ENCODE data around the gene AGBL4.

GRCh38 chr1:49864581-49864980 lies 159.2 kb downstream of the AGBL4 start:
- TF ChIP-seq CTCF (optimal IDR thresholded peaks at IDR 0.05 in 1 of 3, IDR thresholded peaks at IDR 0.05 in 1 of 3, conservative IDR thresholded peaks at IDR 0.05 in 1 of 3; ENCODE audit: extremely low read depth in 1 of 3, insufficient read depth in 2 of 3, low read length in 3 of 3) (no peak), EZH2 (IDR thresholded peaks at IDR 0.05; ENCODE audit: low read length) (no peak)

Measured in keratinocyte (primary cell).